Midbrain (tissue), 1 donor: ENCODE data around the gene NKAIN2.
"Not testable (repeated sequence)": the region's sequence is repeated elsewhere in the genome, so short reads cannot be mapped to it uniquely, and the experiment has no call there.

Experiments
- DNase-seq: peaks from one replicate; lab custom pipeline; 2025; lab: John Stamatoyannopoulos, UW

The NKAIN2 gene

GRCh38 chr6:123966618-123967017 is 163.0 kb downstream of the NKAIN2 start:
- no peak for DNase-seq

GRCh38 chr6:123967905-123968304 is 164.2 kb downstream of the NKAIN2 start:
- no peak for DNase-seq

GRCh38 chr6:123972600-123973294 is 169.1 kb downstream of the NKAIN2 start:
- no peak for DNase-seq

GRCh38 chr6:123980311-123980710 is 176.6 kb downstream of the NKAIN2 start:
- no peak for DNase-seq

GRCh38 chr6:123986938-123987337 is 183.3 kb downstream of the NKAIN2 start:
- DNase-seq = no peak

- not testable (repeated sequence) for DNase-seq
These were observed 186.3 kb downstream of the NKAIN2 start for GRCh38 chr6:123989918-123990317.

- no peak for DNase-seq
These were observed 186.7 kb downstream of the NKAIN2 start for GRCh38 chr6:123990376-123990775.

GRCh38 chr6:123994168-123994567 is 190.5 kb downstream of the NKAIN2 start:
- DNase-seq = no peak

GRCh38 chr6:123994891-123995635 is 191.4 kb downstream of the NKAIN2 start:
- DNase-seq = no peak

- no peak for DNase-seq
These were observed 193.6 kb downstream of the NKAIN2 start for GRCh38 chr6:123997223-123997622.

GRCh38 chr6:124002377-124003081 is 198.9 kb downstream of the NKAIN2 start:
- DNase-seq = peak; percentile 32

GRCh38 chr6:124007266-124007665 is 203.6 kb downstream of the NKAIN2 start:
- DNase-seq = no peak

- no peak for DNase-seq
These were observed 204.6 kb downstream of the NKAIN2 start for GRCh38 chr6:124008000-124008987.

GRCh38 chr6:124008988-124009765 is 205.5 kb downstream of the NKAIN2 start:
- DNase-seq = no peak

GRCh38 chr6:124010574-124010973 is 206.9 kb downstream of the NKAIN2 start:
- DNase-seq = no peak

- no peak for DNase-seq
These were observed 207.5 kb downstream of the NKAIN2 start for GRCh38 chr6:124011180-124011579.

- DNase-seq = not testable (repeated sequence)
These were observed 218.4 kb downstream of the NKAIN2 start for GRCh38 chr6:124022051-124022450.

GRCh38 chr6:124022641-124023040 is 219.0 kb downstream of the NKAIN2 start:
- no peak for DNase-seq

GRCh38 chr6:124026694-124027093 is 223.0 kb downstream of the NKAIN2 start:
- DNase-seq = no peak

- no peak for DNase-seq
These were observed 223.7 kb downstream of the NKAIN2 start for GRCh38 chr6:124027392-124027791.

GRCh38 chr6:124028117-124028516 is 224.5 kb downstream of the NKAIN2 start:
- no peak for DNase-seq
